Activated naive CD8-positive, alpha-beta T cell treated with anti-CD3 and anti-CD28 coated beads, Interleukin-2, amount 50 U/mL, for 16 hours (primary cell): ENCODE data around the gene NDRG2.

ENCODE experiments used
- DNase-seq: peaks from one replicate; pipeline ENCODE4 v3.0.0-alpha.2; 2020; ENCODE audit warnings: low read depth, low spot score

Gene NDRG2

GRCh38 chr14:20970647-20970982, 54.2 kb downstream of the NDRG2 start:
- DNase-seq = no peak

GRCh38 chr14:20969336-20969735, 55.5 kb downstream of the NDRG2 start:
- DNase-seq = no peak
